OCI-LY1 (cell line): Measurements from ENCODE around the gene RMND5B.

ENCODE experiments used
- H2AFZ ChIP-seq: fragments of 200-600 bp; sonication (generic), shearing (Covaris generic); 2 replicates; pipeline ENCODE4 v1.6.0; 2014; ENCODE audit warnings: antibody characterized with exemption, mild to moderate bottlenecking, low read length
- H3F3A ChIP-seq: fragments of 200-600 bp; sonication (generic), shearing (Covaris generic); 2 replicates; pipeline ENCODE4 v1.6.0; 2014; ENCODE audit warnings: mild to moderate bottlenecking, antibody characterized with exemption, low read length, moderate library complexity; ENCODE audit not compliant: insufficient read depth
- H3K27ac ChIP-seq: fragments of 200-600 bp; sonication (generic); 2 replicates; pipeline ENCODE4 v1.5.1; 2014; ENCODE audit warnings: low read length, mixed run types, mild to moderate bottlenecking, low read depth; ENCODE audit not compliant: poor library complexity, severe bottlenecking
- H3K27me3 ChIP-seq: fragments of 200-600 bp; sonication (generic); 2 replicates; pipeline ENCODE4 v1.6.0; 2014; ENCODE audit warnings: antibody characterized with exemption, mild to moderate bottlenecking, low read length, moderate library complexity; ENCODE audit not compliant: insufficient read depth
- H3K36me3 ChIP-seq: fragments of 200-600 bp; sonication (generic); 2 replicates; pipeline ENCODE4 v1.6.1; 2014; ENCODE audit warnings: mild to moderate bottlenecking, antibody characterized with exemption, low read length, moderate library complexity, mixed read lengths; ENCODE audit not compliant: insufficient read depth
- H3K4me1 ChIP-seq: fragments of 200-600 bp; sonication (generic); 2 replicates; pipeline ENCODE4 v1.5.1; 2014; ENCODE audit warnings: mild to moderate bottlenecking, low read length, moderate library complexity; ENCODE audit not compliant: insufficient read depth, severe bottlenecking
- H3K4me2 ChIP-seq: fragments of 200-600 bp; sonication (generic), shearing (Covaris generic); 2 replicates; pipeline ENCODE4 v1.6.1; 2014; ENCODE audit warnings: low read length
- H3K4me3 ChIP-seq: fragments of 200-600 bp; sonication (generic); 2 replicates; pipeline ENCODE4 v1.5.1; 2014; ENCODE audit warnings: low read length, low read depth, mild to moderate bottlenecking, mixed read lengths; ENCODE audit not compliant: poor library complexity, severe bottlenecking
- H3K79me2 ChIP-seq: fragments of 200-600 bp; shearing (Covaris generic); 2 replicates; pipeline ENCODE4 v1.6.1; 2016; ENCODE audit warnings: mixed run types, low read length, mixed read lengths; ENCODE audit not compliant: insufficient read depth
- H3K9ac ChIP-seq: fragments of 200-600 bp; sonication (generic), shearing (Covaris generic); 2 replicates; pipeline ENCODE4 v1.6.1; 2014; ENCODE audit warnings: mild to moderate bottlenecking, low read length, mixed read lengths
- H3K9me2 ChIP-seq: fragments of 200-600 bp; sonication (generic), shearing (Covaris generic); 2 replicates; pipeline ENCODE4 v1.6.1; 2014; ENCODE audit warnings: low read depth, mild to moderate bottlenecking, low read length, mixed read lengths
- H3K9me3 ChIP-seq: fragments of 200-600 bp; shearing (Covaris generic); 2 replicates; pipeline ENCODE4 v1.6.1; 2014; ENCODE audit warnings: low read length, mixed read lengths
- H4K20me1 ChIP-seq: fragments of 200-600 bp; sonication (generic), shearing (Covaris generic); 2 replicates; pipeline ENCODE4 v1.6.0; 2016; ENCODE audit warnings: mild to moderate bottlenecking, low read length; ENCODE audit not compliant: insufficient read depth
- CTCF ChIP-seq: fragments of 200-600 bp; sonication (generic), shearing (Covaris generic); IDR thresholded peaks from 2 replicates; pipeline ENCODE4 v1.5.1; 2017; ENCODE audit warnings: mild to moderate bottlenecking, antibody characterized with exemption, low read length, moderate library complexity, mixed read lengths
- EZH2 ChIP-seq: fragments of 200-600 bp; sonication (generic), shearing (Covaris generic); IDR thresholded peaks from 2 replicates; pipeline ENCODE4 v1.8.0; 2017; ENCODE audit warnings: borderline replicate concordance, mixed run types, mild to moderate bottlenecking, antibody characterized with exemption, low read length, moderate library complexity, mixed read lengths

The RMND5B gene

GRCh38 chr5:178152491-178153444 is 22.0 kb downstream of the RMND5B start:
- no peaks in the 10 kb centered on the region for H4K20me1 ChIP-seq
- H3K9me2 ChIP-seq, result no peaks in the 10 kb centered on the region
- peak overlapping the region; percentile 13 for H3K27ac ChIP-seq
- peaks cover 29% of the 10 kb centered on the region for H3K4me1 ChIP-seq
- no peaks in the 10 kb centered on the region for H3K27me3 ChIP-seq
- H3K36me3 ChIP-seq, result peaks cover 51% of the 10 kb centered on the region
- H3K9me3 ChIP-seq, result no peaks in the 10 kb centered on the region
- TF ChIP-seq CTCF (no peak), EZH2 (no peak)
- H3K4me2 ChIP-seq, result peak overlapping the region; percentile 85
- H2AFZ ChIP-seq, result no peak overlapping the region
- peak overlapping the region; percentile 88 for H3K9ac ChIP-seq
- H3F3A ChIP-seq, result no peaks in the 10 kb centered on the region
- H3K4me3 ChIP-seq, result peak overlapping the region; percentile 74
- H3K79me2 ChIP-seq, result peaks cover 6% of the 10 kb centered on the region; the same call in 1 of the 2 replicates

DNA sequence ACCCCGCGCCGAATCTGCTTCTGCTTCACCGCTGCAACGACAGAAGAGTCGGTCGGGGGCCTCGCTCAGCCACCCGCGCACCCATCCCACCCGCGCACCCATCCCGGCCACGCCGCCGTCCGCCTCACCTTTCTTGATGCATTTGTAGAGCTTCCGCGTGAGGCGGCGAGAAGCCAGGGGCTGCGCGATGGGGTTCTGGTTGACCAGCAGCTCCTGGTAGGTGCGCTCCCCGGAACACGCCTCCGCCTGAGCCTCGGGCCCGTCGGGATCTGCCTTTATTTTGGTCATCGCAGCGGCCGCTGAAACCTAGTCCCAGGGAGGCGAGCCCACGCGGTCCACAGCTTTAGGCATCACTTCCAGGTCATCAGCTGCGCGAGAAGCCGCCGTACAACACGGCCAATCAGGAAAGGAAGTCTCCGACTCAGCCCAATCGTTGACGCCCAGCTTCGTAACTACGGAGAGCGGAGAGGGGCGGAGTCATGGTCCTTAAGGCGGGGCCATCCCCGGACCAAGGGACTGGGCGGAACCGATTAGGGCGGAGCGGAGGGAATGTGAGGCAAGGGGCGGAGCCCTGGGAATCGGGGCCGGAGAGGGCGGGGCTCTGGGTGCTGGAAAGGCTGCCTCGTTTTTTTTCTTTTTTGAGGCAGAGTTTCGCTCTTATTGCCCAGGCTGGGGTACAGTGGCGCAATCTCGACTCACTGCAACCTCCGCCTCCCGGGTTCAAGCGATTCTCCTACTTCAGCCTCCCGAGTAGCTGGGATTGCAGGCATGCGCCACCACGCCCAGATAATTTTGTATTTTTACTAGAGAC is 22.9 kb downstream of the RMND5B start, which contains the start of gene NHP2:
Gene NHP2, minus strand, starts transcription at position 356 of the 811 bp plus-strand sequence. Its CDS starts 68 bp downstream, at position 288.
- peak within 1 kb of the TSS; percentile 85 for H3K4me2 ChIP-seq
- H3K9me2 ChIP-seq, result no peaks in the 10 kb centered on the region
- H3K36me3 ChIP-seq, result peaks cover 41% of the 10 kb centered on the region; the same call in 1 of the 2 replicates
- no peaks in the 10 kb centered on the region for H3K9me3 ChIP-seq
- no peaks in the 10 kb centered on the region for H4K20me1 ChIP-seq
- no peak within 1 kb of the TSS for H2AFZ ChIP-seq
- H3K79me2 ChIP-seq, result peaks cover 6% of the 10 kb centered on the region; the same call in 1 of the 2 replicates
- H3K9ac ChIP-seq, result peak within 1 kb of the TSS; percentile 88
- peaks cover 29% of the 10 kb centered on the region for H3K4me1 ChIP-seq
- TF ChIP-seq CTCF (no peak), EZH2 (no peak)
- no peaks in the 10 kb centered on the region for H3F3A ChIP-seq
- peak within 1 kb of the TSS; percentile 13 for H3K27ac ChIP-seq
- H3K4me3 ChIP-seq, result peak within 1 kb of the TSS; percentile 74
- no peaks in the 10 kb centered on the region for H3K27me3 ChIP-seq

DNA sequence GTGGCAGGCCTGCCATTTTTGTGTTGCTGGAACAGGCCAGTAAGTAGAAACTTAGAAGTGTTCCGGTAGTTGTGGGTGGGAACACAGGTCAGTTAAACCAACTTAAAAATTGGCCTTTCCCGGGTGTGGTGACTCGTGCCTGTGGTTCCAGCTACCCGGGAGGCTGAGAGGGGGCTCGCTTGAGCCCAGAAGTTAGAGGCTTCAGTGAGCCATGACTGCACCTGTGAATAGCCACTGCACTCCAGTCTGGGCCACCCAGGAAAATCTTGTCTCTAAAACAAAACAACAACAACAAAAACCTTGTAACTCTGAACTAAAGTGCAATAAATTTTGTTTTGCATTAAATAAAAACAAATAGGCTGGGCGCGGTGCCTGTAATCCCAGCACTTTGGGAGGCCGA is 24.3 kb downstream of the RMND5B start:
- TF ChIP-seq CTCF (no peak), EZH2 (no peak)
- peaks cover 6% of the 10 kb centered on the region; the same call in 1 of the 2 replicates for H3K79me2 ChIP-seq
- H3K27me3 ChIP-seq, result no peaks in the 10 kb centered on the region
- no peaks in the 10 kb centered on the region for H3F3A ChIP-seq
- H3K27ac ChIP-seq, result no peak overlapping the region
- H3K4me1 ChIP-seq, result peaks cover 29% of the 10 kb centered on the region
- no peaks in the 10 kb centered on the region for H3K9me2 ChIP-seq
- H2AFZ ChIP-seq, result no peak overlapping the region
- no peak overlapping the region for H3K4me3 ChIP-seq
- no peak overlapping the region for H3K4me2 ChIP-seq
- no peak overlapping the region for H3K9ac ChIP-seq
- H4K20me1 ChIP-seq, result no peaks in the 10 kb centered on the region
- H3K36me3 ChIP-seq, result peaks cover 28% of the 10 kb centered on the region; the same call in 1 of the 2 replicates
- H3K9me3 ChIP-seq, result no peaks in the 10 kb centered on the region
